Neural cell (in vitro differentiated cells): ENCODE measurements around the gene EEF2K. TPM values are rescaled to one million over a fixed set of nuclear protein-coding genes. Genes with fewer than 3 reads are reported as not detected.

Experiments
- H2AFZ ChIP-seq: fragments of 200-600, 300-800 bp; sonication (generic), shearing (Covaris generic); 2 replicates; pipeline ENCODE4 v1.6.0; 2014; ENCODE audit warnings: low read depth, mild to moderate bottlenecking, antibody characterized with exemption, low read length, moderate library complexity
- H3F3A ChIP-seq: fragments of 200-600 bp; shearing (Covaris generic); 2 replicates; pipeline ENCODE4 v1.6.1; 2016; ENCODE audit warnings: mild to moderate bottlenecking, moderate library complexity, mixed read lengths, antibody characterized with exemption, low read length; ENCODE audit not compliant: insufficient read depth, poor library complexity, severe bottlenecking
- H3K27ac ChIP-seq: fragments of 200-600, 300-800 bp; sonication (generic), shearing (Covaris generic); 2 replicates; pipeline ENCODE4 v1.5.1; 2014; ENCODE audit warnings: mild to moderate bottlenecking, low read length, moderate library complexity
- H3K27me3 ChIP-seq: fragments of 300-800, 200-600 bp; sonication (generic), shearing (Covaris generic); 2 replicates; pipeline ENCODE4 v1.6.0; 2014; ENCODE audit warnings: mild to moderate bottlenecking, low read depth, low read length, moderate library complexity; ENCODE audit not compliant: insufficient read depth
- H3K36me3 ChIP-seq: fragments of 300-800, 200-600 bp; sonication (generic), shearing (Covaris generic); 2 replicates; pipeline ENCODE4 v1.5.1; 2014; ENCODE audit warnings: mild to moderate bottlenecking, antibody characterized with exemption, low read length, moderate library complexity; ENCODE audit not compliant: insufficient read depth
- H3K4me2 ChIP-seq: fragments of 300-800, 200-600 bp; sonication (generic), shearing (Covaris generic); 2 replicates; pipeline ENCODE4 v1.6.0; 2014; ENCODE audit warnings: mild to moderate bottlenecking, low read length
- H3K4me3 ChIP-seq: fragments of 300-800, 200-600 bp; sonication (generic), shearing (Covaris generic); 2 replicates; pipeline ENCODE4 v1.5.1; 2014; ENCODE audit warnings: mild to moderate bottlenecking, low read length, moderate library complexity
- H3K79me2 ChIP-seq: fragments of 200-600 bp; shearing (Covaris generic); replicated peaks from 2 replicates; pipeline ENCODE4 v1.6.0; 2014; ENCODE audit warnings: mild to moderate bottlenecking, low read length, moderate library complexity; ENCODE audit not compliant: insufficient read depth
- H3K9ac ChIP-seq: fragments of 300-800, 200-600 bp; sonication (generic), shearing (Covaris generic); 2 replicates; pipeline ENCODE4 v1.6.1; 2016; ENCODE audit warnings: mild to moderate bottlenecking, low read length, mixed read lengths
- H3K9me2 ChIP-seq: fragments of 200-600 bp; shearing (Covaris generic); 2 replicates; pipeline ENCODE4 v1.6.1; 2016; ENCODE audit warnings: mild to moderate bottlenecking, low read length, mixed read lengths; ENCODE audit not compliant: insufficient read depth
- H3K9me3 ChIP-seq: fragments of 200-600, 300-800 bp; sonication (generic), shearing (Covaris generic); 2 replicates; pipeline ENCODE4 v1.6.1; 2016; ENCODE audit warnings: mild to moderate bottlenecking, mixed run types, low read length, moderate library complexity, mixed read lengths
- H4K20me1 ChIP-seq: fragments of 200-600 bp; shearing (Covaris generic); 2 replicates; pipeline ENCODE4 v1.6.1; 2016; ENCODE audit warnings: mild to moderate bottlenecking, mixed run types; ENCODE audit not compliant: insufficient read depth
- EP300 ChIP-seq: fragments of 450-650 bp; conservative IDR thresholded peaks from 2 replicates; pipeline ENCODE4 v1.6.1; 2014; ENCODE audit warnings: antibody characterized with exemption, mild to moderate bottlenecking, moderate library complexity; ENCODE audit not compliant: poor library complexity, severe bottlenecking
- EZH2 ChIP-seq: fragments of 200-600, 300-800 bp; shearing (Covaris generic), sonication (generic); IDR thresholded peaks from 2 replicates; pipeline ENCODE4 v1.6.1; 2014; ENCODE audit warnings: antibody characterized with exemption, low read length, borderline replicate concordance, mild to moderate bottlenecking; ENCODE audit not compliant: insufficient read depth, poor library complexity, severe bottlenecking
- MXI1 ChIP-seq: fragments of 450-650 bp; conservative IDR thresholded peaks from 2 replicates; pipeline ENCODE4 v1.6.1; 2014; ENCODE audit warnings: antibody characterized with exemption, mild to moderate bottlenecking; ENCODE audit not compliant: poor library complexity, severe bottlenecking
- POLR2AphosphoS5 ChIP-seq: IDR thresholded peaks from 2 replicates; pipeline ENCODE4 v1.6.1; 2012
- RAD21 ChIP-seq: fragments of 450-650 bp; conservative IDR thresholded peaks from 2 replicates; pipeline ENCODE4 v1.6.1; 2014; ENCODE audit warnings: antibody characterized with exemption, mild to moderate bottlenecking, moderate library complexity
- SMC3 ChIP-seq: fragments of 450-650 bp; conservative IDR thresholded peaks from 2 replicates; pipeline ENCODE4 v1.6.1; 2014; ENCODE audit warnings: antibody characterized with exemption, mild to moderate bottlenecking, moderate library complexity; ENCODE audit not compliant: poor library complexity
- TAF1 ChIP-seq: IDR thresholded peaks from 2 replicates; pipeline ENCODE4 v1.6.1; 2012; ENCODE audit warnings: low read depth
- polyA plus RNA-seq: library from polyadenylated mRNA; depleted of rRNA; stranded (reverse); fragments of >200 nt; gene quantifications from 2 replicates; pipeline ENCODE4 v1.2.3, GENCODE V29; 2014
- TF ChIP-seq, protein P1 (sequence below): IDR thresholded peaks from 2 replicates; pipeline ENCODE4 v1.6.1; 2012; ENCODE audit warnings: borderline replicate concordance
- TF ChIP-seq, protein P2 (sequence below): fragments of 450-650 bp; IDR thresholded peaks from 2 replicates; pipeline ENCODE4 v1.5.1; 2014; ENCODE audit warnings: antibody characterized with exemption, mild to moderate bottlenecking, moderate library complexity; ENCODE audit not compliant: poor library complexity, severe bottlenecking

Gene EEF2K
- polyA plus RNA-seq, 1 donor from 2014 or later, result 7.2 TPM

DNA sequence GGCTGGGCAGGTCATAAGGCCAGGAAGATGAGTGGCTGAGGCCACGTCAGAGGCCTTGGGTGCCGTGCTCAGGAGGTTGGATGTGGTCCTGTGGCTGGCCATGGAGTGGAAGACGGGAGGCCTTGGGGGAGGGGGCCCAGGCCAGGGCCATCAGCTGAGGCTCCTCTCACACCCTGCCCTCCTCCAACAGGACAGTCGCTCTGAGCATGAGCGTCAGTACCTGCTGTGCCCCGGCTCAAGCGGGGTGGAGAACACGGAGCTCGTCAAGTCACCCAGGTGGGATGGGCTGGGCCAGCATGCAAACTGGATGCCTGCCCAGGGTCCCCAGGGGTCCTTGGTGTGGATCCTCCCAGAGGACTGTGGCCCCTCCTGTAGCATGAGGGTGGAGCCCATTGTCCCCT, 110.3 kb downstream of the EEF2K start:
- TF ChIP-seq SMC3 (no peak), POLR2AphosphoS5 (no peak), EP300 (no peak), EZH2 (no peak)
- TF ChIP-seq, protein P1, sequence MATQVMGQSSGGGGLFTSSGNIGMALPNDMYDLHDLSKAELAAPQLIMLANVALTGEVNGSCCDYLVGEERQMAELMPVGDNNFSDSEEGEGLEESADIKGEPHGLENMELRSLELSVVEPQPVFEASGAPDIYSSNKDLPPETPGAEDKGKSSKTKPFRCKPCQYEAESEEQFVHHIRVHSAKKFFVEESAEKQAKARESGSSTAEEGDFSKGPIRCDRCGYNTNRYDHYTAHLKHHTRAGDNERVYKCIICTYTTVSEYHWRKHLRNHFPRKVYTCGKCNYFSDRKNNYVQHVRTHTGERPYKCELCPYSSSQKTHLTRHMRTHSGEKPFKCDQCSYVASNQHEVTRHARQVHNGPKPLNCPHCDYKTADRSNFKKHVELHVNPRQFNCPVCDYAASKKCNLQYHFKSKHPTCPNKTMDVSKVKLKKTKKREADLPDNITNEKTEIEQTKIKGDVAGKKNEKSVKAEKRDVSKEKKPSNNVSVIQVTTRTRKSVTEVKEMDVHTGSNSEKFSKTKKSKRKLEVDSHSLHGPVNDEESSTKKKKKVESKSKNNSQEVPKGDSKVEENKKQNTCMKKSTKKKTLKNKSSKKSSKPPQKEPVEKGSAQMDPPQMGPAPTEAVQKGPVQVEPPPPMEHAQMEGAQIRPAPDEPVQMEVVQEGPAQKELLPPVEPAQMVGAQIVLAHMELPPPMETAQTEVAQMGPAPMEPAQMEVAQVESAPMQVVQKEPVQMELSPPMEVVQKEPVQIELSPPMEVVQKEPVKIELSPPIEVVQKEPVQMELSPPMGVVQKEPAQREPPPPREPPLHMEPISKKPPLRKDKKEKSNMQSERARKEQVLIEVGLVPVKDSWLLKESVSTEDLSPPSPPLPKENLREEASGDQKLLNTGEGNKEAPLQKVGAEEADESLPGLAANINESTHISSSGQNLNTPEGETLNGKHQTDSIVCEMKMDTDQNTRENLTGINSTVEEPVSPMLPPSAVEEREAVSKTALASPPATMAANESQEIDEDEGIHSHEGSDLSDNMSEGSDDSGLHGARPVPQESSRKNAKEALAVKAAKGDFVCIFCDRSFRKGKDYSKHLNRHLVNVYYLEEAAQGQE, result no peak
- TF ChIP-seq, protein P2, sequence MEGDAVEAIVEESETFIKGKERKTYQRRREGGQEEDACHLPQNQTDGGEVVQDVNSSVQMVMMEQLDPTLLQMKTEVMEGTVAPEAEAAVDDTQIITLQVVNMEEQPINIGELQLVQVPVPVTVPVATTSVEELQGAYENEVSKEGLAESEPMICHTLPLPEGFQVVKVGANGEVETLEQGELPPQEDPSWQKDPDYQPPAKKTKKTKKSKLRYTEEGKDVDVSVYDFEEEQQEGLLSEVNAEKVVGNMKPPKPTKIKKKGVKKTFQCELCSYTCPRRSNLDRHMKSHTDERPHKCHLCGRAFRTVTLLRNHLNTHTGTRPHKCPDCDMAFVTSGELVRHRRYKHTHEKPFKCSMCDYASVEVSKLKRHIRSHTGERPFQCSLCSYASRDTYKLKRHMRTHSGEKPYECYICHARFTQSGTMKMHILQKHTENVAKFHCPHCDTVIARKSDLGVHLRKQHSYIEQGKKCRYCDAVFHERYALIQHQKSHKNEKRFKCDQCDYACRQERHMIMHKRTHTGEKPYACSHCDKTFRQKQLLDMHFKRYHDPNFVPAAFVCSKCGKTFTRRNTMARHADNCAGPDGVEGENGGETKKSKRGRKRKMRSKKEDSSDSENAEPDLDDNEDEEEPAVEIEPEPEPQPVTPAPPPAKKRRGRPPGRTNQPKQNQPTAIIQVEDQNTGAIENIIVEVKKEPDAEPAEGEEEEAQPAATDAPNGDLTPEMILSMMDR, result no peak
- Histone ChIP-seq H3K9me3 (no peaks in the 10 kb centered on the region), H3F3A (no peaks in the 10 kb centered on the region), H3K9me2 (no peaks in the 10 kb centered on the region), H3K9ac (no peak overlapping the region), H3K27me3 (no peaks in the 10 kb centered on the region), H3K36me3 (no peaks in the 10 kb centered on the region), H3K79me2 (no peaks in the 10 kb centered on the region), H3K27ac (no peak overlapping the region), H2AFZ (no peak overlapping the region), H3K4me3 (no peak overlapping the region), H4K20me1 (no peaks in the 10 kb centered on the region), H3K4me2 (no peak overlapping the region)

DNA sequence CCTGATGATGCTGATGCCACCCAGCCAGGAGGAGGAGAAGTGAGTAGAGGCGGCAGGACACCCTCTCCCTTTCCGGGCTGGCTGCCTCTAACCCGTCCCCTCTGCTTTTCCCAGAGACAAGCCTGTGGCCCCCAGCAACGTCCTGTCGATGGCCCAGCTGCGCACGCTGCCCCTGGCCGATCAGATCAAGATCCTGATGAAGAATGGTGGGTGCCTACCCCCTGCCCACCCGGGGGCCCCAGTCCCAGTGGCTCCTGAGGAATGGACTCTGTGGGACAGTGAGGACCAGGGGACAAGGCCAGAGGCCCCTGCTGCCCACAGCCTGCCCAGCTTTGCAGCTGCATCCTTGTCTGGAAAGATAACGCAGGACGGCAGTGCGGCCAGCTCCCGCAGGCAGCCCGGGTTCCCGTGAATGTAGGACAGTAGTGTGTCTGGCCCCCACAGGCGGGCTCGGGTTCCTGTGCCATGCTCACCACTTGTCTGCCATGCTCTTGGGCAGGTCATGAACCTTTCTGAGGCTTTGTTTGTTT, 111.0 kb downstream of the EEF2K start:
- no peaks in the 10 kb centered on the region for H4K20me1 ChIP-seq
- no peaks in the 10 kb centered on the region for H3F3A ChIP-seq
- no peak overlapping the region for H3K4me3 ChIP-seq
- TF ChIP-seq SMC3 (no peak), TAF1 (no peak), EP300 (no peak), EZH2 (no peak), RAD21 (no peak), MXI1 (no peak), POLR2AphosphoS5 (no peak)
- TF ChIP-seq, protein P2, result no peak
- TF ChIP-seq, protein P1, result no peak
- no peak overlapping the region for H3K4me2 ChIP-seq
- H3K27ac ChIP-seq, result no peak overlapping the region
- H3K9me3 ChIP-seq, result no peaks in the 10 kb centered on the region
- no peak overlapping the region for H3K9ac ChIP-seq
- no peaks in the 10 kb centered on the region for H3K36me3 ChIP-seq
- no peaks in the 10 kb centered on the region for H3K79me2 ChIP-seq
- no peak overlapping the region for H2AFZ ChIP-seq
- H3K27me3 ChIP-seq, result no peaks in the 10 kb centered on the region
- no peaks in the 10 kb centered on the region for H3K9me2 ChIP-seq
